Activated CD8-positive, alpha-beta memory T cell treated with anti-CD3 and anti-CD28 coated beads, Interleukin-2, amount 10 ng/mL, durations not matched to agents 7 days and 5 days (primary cell): ENCODE data around the gene MOGAT1. TPM values are rescaled to one million over a fixed set of nuclear protein-coding genes. Genes with fewer than 3 reads are reported as not detected.
A peak's percentile ranks its signal among the peaks of the same experiment; 100 is the strongest.

ENCODE experiments used
- ATAC-seq: fragments of 150-1000 bp; cut with Tn5 transposase; one replicate; pipeline ENCODE4 v1.10.0; 2021; ENCODE audit warnings: moderate library complexity
- CTCF ChIA-PET: fragments of 350-600 bp; sonication (Branson Sonifier 250); formaldehyde crosslinking; loops from one replicate; lab custom pipeline; 2021; ENCODE audit warnings: antibody characterized with exemption; lab: Charles Lee
- DNase-seq: peaks from one replicate; pipeline ENCODE4 v3.0.0-alpha.2; 2020
- H3K27ac Mint-ChIP-seq: one replicate; pipeline ENCODE4 v1.8.0; 2021; ENCODE audit warnings: mild to moderate bottlenecking, mixed read lengths
- H3K27me3 Mint-ChIP-seq: one replicate; pipeline ENCODE4 v1.8.0; 2021; ENCODE audit warnings: mixed read lengths
- H3K36me3 Mint-ChIP-seq: one replicate; pipeline ENCODE4 v1.8.0; 2021; ENCODE audit warnings: mild to moderate bottlenecking, mixed read lengths
- H3K4me1 Mint-ChIP-seq: one replicate; pipeline ENCODE4 v1.8.0; 2021; ENCODE audit warnings: mixed read lengths
- H3K4me3 Mint-ChIP-seq: one replicate; pipeline ENCODE4 v1.8.0; 2021; ENCODE audit warnings: mild to moderate bottlenecking, moderate library complexity, mixed read lengths
- H3K9me3 Mint-ChIP-seq: one replicate; pipeline ENCODE4 v1.8.0; 2022; ENCODE audit warnings: low read depth, mixed read lengths
- total RNA-seq, 2 experiments: library from RNA; stranded (reverse); gene quantifications; one replicate each; pipeline ENCODE4 v1.2.3, GENCODE V29; 2021

The MOGAT1 gene
- total RNA-seq, 2 experiments from 2014 or later: not detected

GRCh38 chr2:222724208-222724607 is 52.8 kb downstream of the MOGAT1 start:
- ATAC-seq: no peak
- CTCF ChIA-PET: interaction anchor here (0.6 kb wide), 1 partner anchor 25 kb away, joined by 3 read pairs; no protein-coding TSS in a partner anchor
- peaks cover 7% of the 10 kb centered on the region for H3K27me3 Mint-ChIP-seq
- H3K4me1 Mint-ChIP-seq: no peaks in the 10 kb centered on the region
- no peak overlapping the region for H3K27ac Mint-ChIP-seq
- H3K9me3 Mint-ChIP-seq: no peaks in the 10 kb centered on the region
- H3K36me3 Mint-ChIP-seq: no peaks in the 10 kb centered on the region
- H3K4me3 Mint-ChIP-seq: no peak overlapping the region
- no peak for DNase-seq

- peaks cover 23% of the 10 kb centered on the region for H3K27me3 Mint-ChIP-seq
- H3K9me3 Mint-ChIP-seq: no peaks in the 10 kb centered on the region
- H3K4me3 Mint-ChIP-seq: no peak overlapping the region
- no peaks in the 10 kb centered on the region for H3K36me3 Mint-ChIP-seq
- DNase-seq: no peak
- CTCF ChIA-PET: interaction anchor here (2.4 kb wide), 1 partner anchor 20 kb away, joined by 6 read pairs; no protein-coding TSS in a partner anchor
- ATAC-seq: no peak
- H3K27ac Mint-ChIP-seq: no peak overlapping the region
- H3K4me1 Mint-ChIP-seq: peaks cover 9% of the 10 kb centered on the region
Observed at GRCh38 chr2:222728621-222729020, 57.2 kb downstream of the MOGAT1 start.

GRCh38 chr2:222730366-222730999 is 59.0 kb downstream of the MOGAT1 start:
- no peak overlapping the region for H3K4me3 Mint-ChIP-seq
- ATAC-seq (peak; percentile 47), DNase-seq (peak; percentile 46)
- H3K4me1 Mint-ChIP-seq: peaks cover 10% of the 10 kb centered on the region
- H3K36me3 Mint-ChIP-seq: no peaks in the 10 kb centered on the region
- CTCF ChIA-PET: interaction anchor here (1.0 kb wide), 1 partner anchor 67 kb away, joined by 4 read pairs; no protein-coding TSS in a partner anchor
- no peaks in the 10 kb centered on the region for H3K9me3 Mint-ChIP-seq
- peak overlapping the region; percentile 37 for H3K27ac Mint-ChIP-seq
- peaks cover 22% of the 10 kb centered on the region for H3K27me3 Mint-ChIP-seq

GRCh38 chr2:222731201-222731621 is 59.8 kb downstream of the MOGAT1 start:
- DNase-seq (no peak), ATAC-seq (no peak)
- Mint-ChIP-seq H3K9me3 (no peaks in the 10 kb centered on the region), H3K36me3 (no peaks in the 10 kb centered on the region), H3K4me3 (no peak overlapping the region), H3K27me3 (peaks cover 27% of the 10 kb centered on the region), H3K4me1 (peaks cover 12% of the 10 kb centered on the region), H3K27ac (no peak overlapping the region)
- CTCF ChIA-PET: interaction anchor here (1.0 kb wide), 1 partner anchor 66 kb away, joined by 4 read pairs; no protein-coding TSS in a partner anchor

- Mint-ChIP-seq H3K27ac (no peak overlapping the region), H3K4me1 (peaks cover 12% of the 10 kb centered on the region), H3K4me3 (no peak overlapping the region), H3K36me3 (no peaks in the 10 kb centered on the region), H3K9me3 (no peaks in the 10 kb centered on the region), H3K27me3 (peaks cover 38% of the 10 kb centered on the region)
- ATAC-seq: no peak
- no peak for DNase-seq
- CTCF ChIA-PET: no interaction called here
Observed at GRCh38 chr2:222732489-222733178, 61.2 kb downstream of the MOGAT1 start.

- H3K27ac Mint-ChIP-seq: no peak overlapping the region
- DNase-seq: no peak
- CTCF ChIA-PET: interaction anchor here (1.1 kb wide), 1 partner anchor 24 kb away, joined by 4 read pairs; no protein-coding TSS in a partner anchor
- H3K4me3 Mint-ChIP-seq: no peak overlapping the region
- H3K27me3 Mint-ChIP-seq: peaks cover 46% of the 10 kb centered on the region
- peaks cover 12% of the 10 kb centered on the region for H3K4me1 Mint-ChIP-seq
- no peak for ATAC-seq
- no peaks in the 10 kb centered on the region for H3K9me3 Mint-ChIP-seq
- H3K36me3 Mint-ChIP-seq: no peaks in the 10 kb centered on the region
Observed at GRCh38 chr2:222733470-222733845, 62.0 kb downstream of the MOGAT1 start.

- CTCF ChIA-PET: interaction anchor here (1.1 to 1.5 kb wide), 2 partner anchors 25 to 49 kb away, joined by 3 to 4 read pairs; no protein-coding TSS in a partner anchor
- Mint-ChIP-seq H3K4me3 (no peak overlapping the region), H3K27ac (no peak overlapping the region), H3K27me3 (peaks cover 48% of the 10 kb centered on the region), H3K9me3 (no peaks in the 10 kb centered on the region), H3K36me3 (no peaks in the 10 kb centered on the region), H3K4me1 (peaks cover 18% of the 10 kb centered on the region)
- DNase-seq (no peak), ATAC-seq (no peak)
Observed at GRCh38 chr2:222733846-222734702, 62.6 kb downstream of the MOGAT1 start.

GRCh38 chr2:222734703-222735014 is 63.2 kb downstream of the MOGAT1 start:
- no peaks in the 10 kb centered on the region for H3K36me3 Mint-ChIP-seq
- peak; percentile 52 for ATAC-seq
- peaks cover 19% of the 10 kb centered on the region for H3K4me1 Mint-ChIP-seq
- no peaks in the 10 kb centered on the region for H3K9me3 Mint-ChIP-seq
- H3K27ac Mint-ChIP-seq: no peak overlapping the region
- CTCF ChIA-PET: interaction anchor here (1.1 to 1.5 kb wide), 2 partner anchors 25 to 49 kb away, joined by 3 to 4 read pairs; no protein-coding TSS in a partner anchor
- H3K4me3 Mint-ChIP-seq: no peak overlapping the region
- H3K27me3 Mint-ChIP-seq: peaks cover 49% of the 10 kb centered on the region
- no peak for DNase-seq

GRCh38 chr2:222736301-222736700 is 64.8 kb downstream of the MOGAT1 start:
- peaks cover 56% of the 10 kb centered on the region for H3K27me3 Mint-ChIP-seq
- no peak overlapping the region for H3K4me3 Mint-ChIP-seq
- no peaks in the 10 kb centered on the region for H3K9me3 Mint-ChIP-seq
- peaks cover 10% of the 10 kb centered on the region for H3K4me1 Mint-ChIP-seq
- DNase-seq: no peak
- no peak for ATAC-seq
- H3K36me3 Mint-ChIP-seq: no peaks in the 10 kb centered on the region
- H3K27ac Mint-ChIP-seq: no peak overlapping the region
- CTCF ChIA-PET: interaction anchor here (0.6 to 1.0 kb wide), 2 partner anchors 29 to 45 kb away, joined by 3 read pairs; no protein-coding TSS in a partner anchor

- ATAC-seq: no peak
- H3K27me3 Mint-ChIP-seq: peaks cover 53% of the 10 kb centered on the region
- H3K4me1 Mint-ChIP-seq: peaks cover 10% of the 10 kb centered on the region
- no peak overlapping the region for H3K27ac Mint-ChIP-seq
- CTCF ChIA-PET: interaction anchor here (0.6 kb wide), 1 partner anchor 46 kb away, joined by 3 read pairs; no protein-coding TSS in a partner anchor
- no peaks in the 10 kb centered on the region for H3K9me3 Mint-ChIP-seq
- H3K4me3 Mint-ChIP-seq: no peak overlapping the region
- H3K36me3 Mint-ChIP-seq: no peaks in the 10 kb centered on the region
- DNase-seq: no peak
Observed at GRCh38 chr2:222736924-222737323, 65.5 kb downstream of the MOGAT1 start.

- no peaks in the 10 kb centered on the region for H3K9me3 Mint-ChIP-seq
- peaks cover 13% of the 10 kb centered on the region for H3K4me1 Mint-ChIP-seq
- H3K27ac Mint-ChIP-seq: no peak overlapping the region
- ATAC-seq: no peak
- H3K4me3 Mint-ChIP-seq: no peak overlapping the region
- no peaks in the 10 kb centered on the region for H3K36me3 Mint-ChIP-seq
- DNase-seq: no peak
- CTCF ChIA-PET: no interaction called here
- peaks cover 47% of the 10 kb centered on the region for H3K27me3 Mint-ChIP-seq
Observed at GRCh38 chr2:222738312-222738711, 66.9 kb downstream of the MOGAT1 start.

- CTCF ChIA-PET: no interaction called here
- no peaks in the 10 kb centered on the region for H3K9me3 Mint-ChIP-seq
- ATAC-seq: no peak
- H3K27me3 Mint-ChIP-seq: peaks cover 47% of the 10 kb centered on the region
- H3K4me3 Mint-ChIP-seq: no peak overlapping the region
- H3K27ac Mint-ChIP-seq: no peak overlapping the region
- peak; percentile 44 for DNase-seq
- H3K36me3 Mint-ChIP-seq: no peaks in the 10 kb centered on the region
- peaks cover 18% of the 10 kb centered on the region for H3K4me1 Mint-ChIP-seq
Observed at GRCh38 chr2:222738809-222739208, 67.4 kb downstream of the MOGAT1 start.

GRCh38 chr2:222739939-222740338 is 68.5 kb downstream of the MOGAT1 start:
- H3K4me1 Mint-ChIP-seq: peaks cover 18% of the 10 kb centered on the region
- no peak overlapping the region for H3K4me3 Mint-ChIP-seq

More at GRCh38 chr2:222739939-222740338, 68.5 kb downstream of the MOGAT1 start:
- DNase-seq (no peak), ATAC-seq (no peak)
- H3K9me3 Mint-ChIP-seq: no peaks in the 10 kb centered on the region
- peaks cover 45% of the 10 kb centered on the region for H3K27me3 Mint-ChIP-seq
- H3K27ac Mint-ChIP-seq: no peak overlapping the region
- H3K36me3 Mint-ChIP-seq: no peaks in the 10 kb centered on the region
- CTCF ChIA-PET: no interaction called here
